AG09319 (cell line): ENCODE results near the gene ZRSR2.

Source experiments
- DNase-seq: peaks from one replicate; pipeline ENCODE4 v3.0.0-alpha.2; 2010; ENCODE audit warnings: low read depth; ENCODE audit errors: extremely low read depth
- TF ChIP-seq, protein P1 (sequence below): IDR thresholded peaks from 2 replicates; pipeline ENCODE4 v1.5.1; 2011; ENCODE audit warnings: low read depth, mild to moderate bottlenecking, inconsistent platforms, low read length, moderate library complexity

Gene ZRSR2

DNA sequence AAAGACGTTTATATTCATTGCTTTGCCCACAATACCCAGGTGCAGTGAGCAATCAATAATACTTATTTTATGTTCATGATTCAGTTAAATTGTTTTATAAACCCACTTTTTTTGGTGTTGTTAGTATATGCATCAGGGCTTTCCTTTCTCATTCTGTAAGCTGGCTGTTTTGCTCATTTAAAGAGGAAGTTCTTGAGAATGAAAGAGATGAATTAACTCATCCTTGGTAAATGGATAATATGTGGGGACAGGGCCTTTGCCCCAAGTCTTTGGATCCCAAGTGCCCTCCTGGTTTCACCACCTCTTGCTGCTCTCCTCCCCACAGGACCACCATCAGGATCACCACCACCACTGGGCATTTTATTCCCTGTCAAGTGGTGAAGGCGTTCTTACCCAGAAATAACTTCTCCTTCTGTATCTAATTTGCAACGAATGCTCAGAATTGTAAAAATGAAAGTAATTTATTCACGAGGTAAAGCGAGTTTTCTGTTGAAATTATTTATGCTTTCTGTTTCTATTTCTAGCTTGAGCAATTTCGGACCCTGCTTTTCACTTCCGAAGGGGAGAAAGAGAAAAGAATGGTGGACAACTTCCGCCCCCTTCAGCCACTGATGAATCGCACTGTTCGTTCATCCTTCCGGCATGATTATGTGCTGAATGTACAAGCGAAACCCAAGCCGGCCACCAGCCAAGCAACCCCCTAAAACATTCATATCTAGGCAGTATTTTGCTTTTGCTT lies 8.2 kb upstream of the ZRSR2 start:
- TF ChIP-seq, protein P1, sequence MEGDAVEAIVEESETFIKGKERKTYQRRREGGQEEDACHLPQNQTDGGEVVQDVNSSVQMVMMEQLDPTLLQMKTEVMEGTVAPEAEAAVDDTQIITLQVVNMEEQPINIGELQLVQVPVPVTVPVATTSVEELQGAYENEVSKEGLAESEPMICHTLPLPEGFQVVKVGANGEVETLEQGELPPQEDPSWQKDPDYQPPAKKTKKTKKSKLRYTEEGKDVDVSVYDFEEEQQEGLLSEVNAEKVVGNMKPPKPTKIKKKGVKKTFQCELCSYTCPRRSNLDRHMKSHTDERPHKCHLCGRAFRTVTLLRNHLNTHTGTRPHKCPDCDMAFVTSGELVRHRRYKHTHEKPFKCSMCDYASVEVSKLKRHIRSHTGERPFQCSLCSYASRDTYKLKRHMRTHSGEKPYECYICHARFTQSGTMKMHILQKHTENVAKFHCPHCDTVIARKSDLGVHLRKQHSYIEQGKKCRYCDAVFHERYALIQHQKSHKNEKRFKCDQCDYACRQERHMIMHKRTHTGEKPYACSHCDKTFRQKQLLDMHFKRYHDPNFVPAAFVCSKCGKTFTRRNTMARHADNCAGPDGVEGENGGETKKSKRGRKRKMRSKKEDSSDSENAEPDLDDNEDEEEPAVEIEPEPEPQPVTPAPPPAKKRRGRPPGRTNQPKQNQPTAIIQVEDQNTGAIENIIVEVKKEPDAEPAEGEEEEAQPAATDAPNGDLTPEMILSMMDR: no peak
- no peak for DNase-seq

DNA sequence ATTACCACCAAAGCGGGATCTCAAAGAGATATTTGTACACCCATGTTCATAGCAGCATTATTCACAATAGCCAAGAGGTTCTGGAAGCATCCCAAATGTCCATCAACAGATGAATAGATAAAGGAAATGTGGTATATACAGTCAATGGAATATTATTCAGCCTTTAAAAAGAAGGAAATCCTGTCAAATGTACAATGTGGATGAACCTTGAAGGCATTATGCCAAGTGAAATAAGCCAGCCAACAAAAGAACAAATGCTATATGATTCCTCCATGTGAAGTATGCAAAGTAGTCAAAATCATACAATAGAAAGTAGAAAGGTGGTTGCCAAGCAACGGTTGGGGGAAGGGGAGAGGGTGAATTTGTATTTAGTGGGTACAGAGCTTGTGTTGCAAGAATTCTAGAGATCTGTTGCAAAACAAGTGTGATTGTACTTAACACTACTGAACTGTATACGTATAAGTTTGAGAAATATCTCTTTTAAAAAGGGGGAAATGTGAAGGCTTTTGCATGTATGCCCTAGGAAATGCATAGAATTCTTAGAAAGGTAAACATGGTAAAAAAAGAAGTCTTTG lies 5.0 kb upstream of the ZRSR2 start:
- DNase-seq: no peak
- TF ChIP-seq, protein P1: no peak

DNA sequence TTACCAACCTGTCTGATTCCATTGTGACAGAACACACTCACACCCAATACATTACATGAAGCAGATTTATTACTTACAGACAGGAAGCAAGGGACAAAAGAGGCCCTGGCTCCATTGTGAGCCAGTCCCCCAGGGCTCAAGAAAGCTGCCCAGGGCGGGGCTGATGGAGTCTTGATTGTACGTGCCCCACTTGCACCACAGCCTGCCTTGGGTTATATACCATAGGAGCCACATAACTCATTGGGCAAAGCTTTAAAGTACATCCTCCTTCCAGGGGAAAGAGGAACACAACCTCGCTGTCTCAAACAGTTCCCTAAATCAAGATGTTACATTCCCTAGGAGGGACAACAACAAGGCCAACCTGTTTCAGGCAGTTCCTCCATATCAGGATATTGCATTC lies 3.4 kb upstream of the ZRSR2 start:
- TF ChIP-seq, protein P1: no peak

DNA sequence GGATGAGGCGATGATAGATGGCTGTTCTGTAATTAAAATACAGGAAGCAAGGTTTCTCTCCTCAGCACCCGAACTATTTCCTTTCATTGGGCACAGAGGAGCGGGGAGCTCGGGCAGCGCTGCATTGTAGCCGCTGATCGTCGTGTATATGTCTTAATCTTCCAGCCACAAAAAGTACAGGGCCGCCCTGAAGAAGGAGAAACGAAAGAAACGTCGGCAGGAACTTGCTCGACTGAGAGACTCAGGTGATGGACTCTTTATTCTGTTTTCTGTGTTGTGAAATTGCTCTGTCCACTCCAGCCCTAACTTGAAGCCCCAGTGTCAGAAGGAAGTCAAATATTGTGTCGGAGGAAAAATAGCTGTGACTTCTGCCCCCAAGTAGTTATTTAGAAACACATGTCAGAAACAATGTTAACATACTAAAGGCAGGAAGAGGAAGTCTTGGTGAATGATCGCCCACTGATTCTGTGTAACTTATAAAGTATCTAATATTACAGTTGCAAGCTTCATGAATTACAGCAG lies 546 bp downstream of the ZRSR2 start:
- TF ChIP-seq, protein P1: no peak
- no peak for DNase-seq

More for the DNA sequence above, 3.4 kb upstream of the ZRSR2 start:
- DNase-seq: no peak

DNA sequence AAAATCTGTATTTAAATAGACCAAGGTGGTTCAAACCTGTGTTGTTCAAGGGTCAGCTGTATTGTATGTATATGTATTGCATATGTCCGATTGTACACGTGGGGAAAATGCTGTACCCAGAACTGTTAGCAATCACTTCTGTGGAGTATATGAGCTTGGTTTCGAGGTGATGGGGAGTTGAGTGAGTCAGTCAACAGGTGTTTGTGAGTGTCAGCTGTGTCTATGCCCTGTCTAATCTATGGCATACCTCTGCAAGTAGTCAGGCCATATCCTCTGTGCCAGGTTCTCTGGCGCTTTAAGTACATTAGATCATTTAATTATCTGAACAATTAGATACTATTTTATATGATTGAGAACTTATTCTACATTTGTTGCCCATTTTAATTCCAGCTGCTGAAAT lies 7.4 kb downstream of the ZRSR2 start:
- no peak for DNase-seq
- TF ChIP-seq, protein P1: no peak

DNA sequence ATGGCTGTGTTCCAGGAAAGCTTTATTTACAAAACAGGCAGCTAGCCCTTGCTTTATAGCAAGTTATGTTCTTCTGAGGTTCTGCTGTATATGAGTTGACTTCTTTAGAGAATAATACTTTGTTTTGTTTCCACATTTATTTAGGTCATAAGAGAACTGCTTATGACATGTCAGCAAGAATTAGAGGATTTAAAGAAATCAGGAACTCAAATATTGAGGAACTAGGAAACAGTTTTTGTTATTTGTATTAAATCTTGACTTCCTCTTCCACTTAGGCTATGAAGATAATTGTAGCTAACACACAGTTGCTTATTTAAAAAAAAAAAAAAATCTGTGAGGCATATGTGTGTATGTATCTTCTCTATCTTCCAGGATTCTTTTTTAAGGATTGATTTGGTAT lies 14.3 kb downstream of the ZRSR2 start:
- no peak for DNase-seq

DNA sequence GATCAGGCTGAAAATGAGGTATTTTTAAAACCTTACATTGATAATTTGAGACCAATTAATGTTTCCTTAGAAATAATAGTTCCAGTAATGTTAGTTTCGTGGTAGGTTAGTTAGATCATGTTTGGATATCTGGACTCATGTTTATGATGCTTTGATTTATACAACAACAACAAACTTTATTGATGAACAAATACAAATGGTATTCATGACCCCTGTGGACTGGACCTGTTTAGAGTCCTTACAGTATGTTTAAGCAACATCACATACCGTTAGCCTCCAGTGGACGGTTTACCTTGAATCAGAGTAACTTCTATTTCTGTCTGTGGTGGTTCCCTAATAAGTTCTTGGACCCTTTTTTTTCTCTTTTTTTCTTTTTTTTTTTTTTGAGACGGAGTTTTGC lies 18.0 kb downstream of the ZRSR2 start:
- TF ChIP-seq, protein P1: no peak
- DNase-seq: no peak

More for the DNA sequence above, 14.3 kb downstream of the ZRSR2 start:
- TF ChIP-seq, protein P1: no peak
